NCI-H524 (cell line): ENCODE data around the gene DIAPH2.
A peak's percentile ranks its signal among the peaks of the same experiment; 100 is the strongest.

Experiments
- DNase-seq, 2 experiments: peaks; one replicate each; lab custom pipeline; 2025; lab: John Stamatoyannopoulos, UW

DIAPH2 gene

DNA sequence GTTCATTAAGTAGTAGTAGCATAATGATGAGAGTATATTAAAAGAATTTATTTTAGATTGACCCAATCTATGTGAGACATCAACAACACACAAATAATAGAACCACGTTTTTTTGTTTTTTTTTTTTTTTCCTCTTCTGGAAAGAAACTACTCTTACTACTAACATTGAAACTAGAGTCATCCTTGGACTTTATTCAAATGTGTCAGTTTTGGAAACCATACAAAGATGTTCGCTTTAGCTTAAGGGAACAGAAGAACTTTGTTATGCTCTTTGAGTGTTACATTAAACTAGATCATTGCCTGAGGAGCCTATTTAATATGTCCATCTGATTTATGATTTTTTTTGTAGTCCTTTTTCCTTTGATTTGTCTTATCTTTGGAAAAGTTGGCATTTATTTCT lies 365.8 kb downstream of the DIAPH2 start:
- DNase-seq: no peak

DNA sequence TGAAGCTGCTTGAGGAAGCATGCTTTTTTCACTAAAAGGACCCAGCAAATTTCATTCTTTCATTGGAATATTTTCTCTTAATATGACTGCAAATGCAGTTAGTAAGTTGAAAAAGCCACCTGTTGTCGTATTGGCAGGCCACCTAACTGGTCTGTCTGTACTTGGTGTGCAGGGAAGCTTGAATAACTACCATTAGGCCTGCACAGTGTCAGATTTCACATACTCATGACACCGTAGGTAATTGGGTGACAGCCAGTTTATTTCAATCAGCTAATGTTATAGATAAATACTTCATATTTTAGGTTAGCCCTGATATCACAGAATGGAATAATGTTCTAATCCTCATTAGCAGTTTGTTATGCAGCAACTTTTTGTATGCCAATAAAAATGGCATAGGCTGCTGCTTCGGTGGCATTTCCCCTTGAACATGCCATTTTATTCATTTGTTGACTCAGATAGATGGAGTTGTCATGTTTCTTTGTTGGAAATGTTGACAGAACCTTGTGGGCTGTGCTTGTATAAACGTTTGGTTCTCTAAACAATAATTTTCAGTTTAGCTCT lies 372.8 kb downstream of the DIAPH2 start:
- peak in 1 of 2 experiments; percentile 15 for DNase-seq

- DNase-seq: no peak
Measured at GRCh38 chrX:97060020-97060419, 375.4 kb downstream of the DIAPH2 start.

DNA sequence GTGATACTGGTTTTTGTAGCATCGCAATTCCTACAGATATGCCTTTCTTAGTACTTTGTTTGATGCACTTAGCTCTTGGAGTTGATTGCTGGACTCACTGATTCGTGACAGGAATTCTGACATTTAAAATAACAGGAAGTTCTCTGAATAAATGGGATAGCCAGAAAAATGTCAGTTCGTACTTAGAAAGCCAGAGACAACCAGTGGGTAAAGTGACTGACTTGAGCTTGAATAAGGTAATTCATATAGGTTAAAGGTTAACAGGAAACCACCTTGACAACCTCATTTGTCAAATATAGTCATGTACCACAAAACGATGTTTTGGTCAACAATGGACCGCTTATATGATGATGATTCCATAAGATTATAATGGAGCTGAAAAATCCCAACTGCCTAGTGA lies 380.4 kb downstream of the DIAPH2 start:
- no peak for DNase-seq

- no peak for DNase-seq
Measured at GRCh38 chrX:97065973-97066372, 381.3 kb downstream of the DIAPH2 start.

- no peak for DNase-seq
Measured at GRCh38 chrX:97066381-97066780, 381.7 kb downstream of the DIAPH2 start.

GRCh38 chrX:97070346-97070745 lies 385.7 kb downstream of the DIAPH2 start:
- no peak for DNase-seq

DNA sequence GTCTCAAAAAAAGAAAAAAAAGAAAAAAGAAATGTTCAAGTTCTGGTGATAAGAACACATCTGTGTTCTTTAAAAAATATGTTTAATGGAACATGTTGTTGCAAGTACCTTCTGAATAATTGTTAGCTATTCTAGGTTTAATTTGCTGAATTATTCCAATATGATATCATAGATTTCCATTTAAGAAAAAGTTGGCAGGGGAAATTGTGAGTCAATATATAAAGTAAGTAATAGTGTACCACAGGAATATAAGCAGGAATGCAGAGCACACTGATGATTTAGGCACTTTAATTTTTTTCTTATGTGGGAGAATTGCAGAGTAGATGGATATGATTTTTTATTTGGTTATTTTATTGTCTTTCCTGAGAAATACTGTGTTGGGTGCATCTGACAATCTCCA lies 389.8 kb downstream of the DIAPH2 start:
- no peak for DNase-seq

DNA sequence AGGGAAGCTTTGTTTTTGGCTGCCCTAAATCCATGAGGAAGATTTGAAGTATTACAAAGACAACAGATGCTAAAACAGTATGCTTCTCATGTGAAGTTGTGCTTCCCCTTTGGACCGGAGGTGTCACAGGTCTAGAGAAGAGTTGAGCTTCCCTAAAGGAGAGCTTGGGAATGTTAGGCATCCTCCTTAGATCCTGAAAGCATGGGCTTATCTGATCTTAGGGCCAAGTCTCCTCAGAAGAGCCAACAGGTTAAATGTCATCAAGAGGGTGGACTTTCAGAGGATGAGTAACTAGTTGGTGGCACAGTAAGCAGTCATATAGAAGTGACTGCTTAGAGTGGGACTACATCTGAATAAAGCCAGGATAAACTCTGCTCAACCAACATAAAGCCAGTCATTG lies 404.5 kb downstream of the DIAPH2 start:
- DNase-seq: no peak

GRCh38 chrX:97096385-97096784 lies 411.7 kb downstream of the DIAPH2 start:
- peak in 1 of 2 experiments; percentile 26 for DNase-seq

DNA sequence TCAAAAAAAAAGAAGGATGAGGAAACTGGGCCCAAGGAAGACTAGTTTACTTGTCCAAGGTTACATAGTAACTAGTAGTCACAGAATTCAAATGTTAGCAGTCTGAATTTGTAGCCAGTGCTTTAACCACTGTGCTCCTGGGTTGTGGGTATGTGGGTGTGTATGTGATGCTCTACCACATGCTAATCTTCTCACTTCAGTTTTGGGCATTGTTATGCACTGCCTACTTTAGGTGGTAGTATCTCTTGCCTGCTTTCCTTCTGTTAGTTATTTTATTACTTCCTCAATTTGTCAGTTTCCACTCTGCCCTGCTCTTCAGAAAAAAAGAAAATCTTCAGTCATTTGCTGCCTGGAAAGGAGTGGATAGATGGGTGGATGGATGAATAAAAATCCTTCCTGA lies 418.3 kb downstream of the DIAPH2 start:
- DNase-seq: no peak

DNA sequence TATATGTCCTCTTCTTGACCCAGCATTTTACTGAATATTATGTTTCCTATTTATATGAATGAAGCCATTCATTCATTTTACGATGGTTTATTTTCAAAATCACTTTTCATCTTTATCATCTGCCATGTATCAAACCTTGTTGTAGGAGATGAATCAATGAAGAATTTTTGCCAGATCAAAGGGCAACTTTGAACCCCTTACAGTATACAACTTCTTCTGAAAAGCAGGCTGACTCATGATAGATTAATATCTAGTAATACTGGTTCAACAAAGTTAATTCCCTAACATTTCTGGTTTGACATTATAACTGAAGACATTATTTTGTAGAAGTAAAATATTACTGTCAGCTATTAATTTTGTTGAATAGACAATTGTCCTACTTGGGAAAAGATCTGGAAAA lies 425.1 kb downstream of the DIAPH2 start:
- no peak for DNase-seq

DNA sequence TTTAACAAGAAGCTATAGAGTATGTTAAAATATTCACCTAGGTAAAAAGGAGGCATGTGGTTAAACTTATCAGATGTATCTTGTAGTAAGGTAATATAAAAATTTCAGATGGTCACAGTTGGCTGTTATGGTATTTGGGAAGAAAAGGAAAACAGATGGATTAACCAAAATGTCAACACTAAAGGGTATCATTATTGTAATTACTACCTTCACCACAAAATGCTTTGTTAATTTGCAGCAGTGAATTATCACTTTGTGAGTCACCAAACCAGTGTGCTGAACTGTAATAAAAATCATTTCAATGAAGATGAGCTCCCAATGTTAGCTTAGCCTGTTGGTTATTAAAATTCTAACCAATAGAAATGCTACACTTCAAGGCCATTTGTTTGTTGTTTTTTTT lies 432.9 kb downstream of the DIAPH2 start:
- no peak for DNase-seq

- DNase-seq: no peak
Measured at GRCh38 chrX:97119474-97120109, 434.9 kb downstream of the DIAPH2 start.

DNA sequence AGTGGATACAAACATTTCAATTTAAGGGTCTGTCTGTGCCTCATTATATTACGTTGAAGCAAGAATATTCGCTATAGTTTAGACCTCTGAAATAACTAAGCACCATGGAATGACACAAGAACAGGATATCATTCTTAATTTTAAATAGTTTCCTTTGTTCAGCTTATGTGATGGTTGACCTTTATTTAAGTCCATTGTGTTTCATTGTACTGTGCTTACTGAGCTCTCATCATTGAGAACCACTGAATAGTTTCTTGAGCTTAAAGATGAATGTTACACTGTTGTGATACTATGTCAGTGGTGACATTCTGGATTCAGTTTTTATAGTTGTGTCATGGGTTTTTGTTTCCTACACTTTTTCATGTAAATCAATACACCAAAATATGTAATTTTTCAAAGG lies 438.4 kb downstream of the DIAPH2 start:
- DNase-seq: no peak

- DNase-seq: no peak
Measured at GRCh38 chrX:97126020-97126419, 441.4 kb downstream of the DIAPH2 start.

DNA sequence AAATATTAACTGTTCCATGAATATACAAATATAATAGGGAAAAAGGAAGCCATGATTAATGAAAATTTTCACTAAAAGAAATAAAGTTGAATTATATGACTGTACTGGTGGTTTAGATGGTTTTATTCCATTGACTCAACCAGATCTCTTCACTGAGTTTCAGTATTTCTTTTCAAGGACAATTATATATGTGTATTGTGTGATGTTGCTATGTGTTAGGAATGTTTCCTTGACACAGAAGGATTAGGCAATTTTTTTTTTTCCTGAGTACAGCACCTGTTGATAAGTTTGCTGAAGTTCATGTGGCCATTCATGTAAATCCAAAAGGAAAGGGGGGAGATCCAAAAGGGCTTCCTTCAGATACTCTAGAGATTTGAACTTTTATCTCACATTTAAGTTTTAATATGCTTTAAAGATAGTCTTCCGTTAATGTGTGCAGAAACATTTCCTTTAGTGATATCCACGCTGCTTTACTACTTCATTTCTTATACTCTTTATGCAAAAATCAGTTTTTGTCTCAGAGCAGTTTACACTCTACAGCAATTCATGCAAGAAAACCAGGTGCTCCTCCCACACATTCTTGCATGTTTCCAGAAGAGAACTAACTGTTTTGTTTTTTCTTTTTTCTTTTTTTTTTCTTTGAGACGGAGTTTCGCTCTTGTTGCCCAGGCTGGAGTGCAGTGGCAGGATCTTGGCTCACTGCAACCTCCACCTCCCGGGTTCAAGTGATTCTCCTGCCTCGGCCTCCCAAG lies 448.2 kb downstream of the DIAPH2 start:
- DNase-seq: no peak

- DNase-seq: no peak
Measured at GRCh38 chrX:97145934-97146333, 461.3 kb downstream of the DIAPH2 start.

- no peak for DNase-seq
Measured at GRCh38 chrX:97155816-97156215, 471.2 kb downstream of the DIAPH2 start.

DNA sequence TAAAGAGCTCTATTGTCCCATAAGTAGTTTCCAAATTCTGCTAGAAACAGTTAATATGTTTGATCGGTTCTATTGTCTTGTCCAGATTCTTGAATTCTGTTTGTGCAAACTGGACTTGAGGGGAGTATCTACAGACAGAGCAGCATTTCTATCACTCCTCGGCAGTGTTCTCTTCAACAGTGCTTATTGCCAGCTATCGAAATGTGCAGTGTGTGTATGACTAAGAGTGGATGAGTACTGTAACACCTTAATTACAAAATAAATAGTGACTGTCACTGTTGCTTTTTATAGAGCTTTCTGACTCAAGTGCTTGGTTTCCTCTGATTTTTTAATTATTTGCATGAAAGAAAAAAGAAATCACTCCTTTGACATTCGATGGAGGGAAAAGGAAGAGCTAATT lies 473.6 kb downstream of the DIAPH2 start:
- DNase-seq: no peak

GRCh38 chrX:97159916-97160800 lies 475.5 kb downstream of the DIAPH2 start:
- no peak for DNase-seq

DNA sequence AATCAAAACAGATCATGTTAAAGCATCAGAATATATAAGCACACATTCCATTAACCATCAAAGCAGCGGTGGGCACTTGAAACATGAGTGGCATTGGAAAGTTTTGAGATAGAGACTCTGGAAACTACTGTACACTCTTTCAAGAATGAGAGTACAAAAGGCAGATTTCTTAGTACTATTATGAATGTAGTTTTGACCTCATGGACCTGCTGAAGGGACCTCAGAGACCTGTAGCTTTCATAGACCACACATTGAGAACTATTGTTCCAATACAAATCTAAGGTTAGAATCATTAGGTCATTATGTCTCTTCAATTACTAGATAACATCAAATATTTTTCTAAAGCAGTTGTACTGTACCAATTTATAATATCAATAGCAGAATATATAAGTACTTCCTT lies 482.7 kb downstream of the DIAPH2 start:
- no peak for DNase-seq

- DNase-seq: no peak
Measured at GRCh38 chrX:97168646-97169045, 484.0 kb downstream of the DIAPH2 start.
